Breast epithelium (tissue), 4 donors: ENCODE results near the gene MAN1A1. TPM values are rescaled to one million over a fixed set of nuclear protein-coding genes. Genes with fewer than 3 reads are reported as not detected.

Experiments
- DNase-seq, 2 donors: peaks; one replicate each; pipeline ENCODE4 v3.0.0-alpha.2; 2019; ENCODE audit warnings: low spot score in 2 of 2
- H3K27ac ChIP-seq, 2 donors: fragments of 200-600 bp; sonication (generic) in 1 of 2; one replicate each; pipeline ENCODE4 v1.5.1; 2016 to 2019; ENCODE audit warnings: mild to moderate bottlenecking in 1 of 2
- H3K27me3 ChIP-seq, 2 donors: fragments of 200-600 bp; sonication (generic) in 1 of 2; one replicate each; pipeline versions ENCODE4 v1.5.1 to v1.6.0; 2017 to 2019; ENCODE audit warnings: control low read depth in 1 of 2, mild to moderate bottlenecking in 1 of 2
- H3K36me3 ChIP-seq: fragments of 200-600 bp; one replicate; pipeline ENCODE4 v1.5.1; 2019
- H3K4me1 ChIP-seq, 2 donors: fragments of 200-600 bp; sonication (generic); one replicate each; pipeline ENCODE4 v1.5.1; 2016 to 2019; ENCODE audit warnings: control low read depth in 1 of 2
- H3K4me3 ChIP-seq, 3 donors: fragments of 200-600 bp; sonication (generic); 1 replicate in 2 of 3; 2 replicates in 1 of 3; pipeline ENCODE4 v1.5.1; 2016 to 2019; ENCODE audit warnings: mild to moderate bottlenecking in 3 of 3, moderate library complexity in 2 of 3
- H3K9me3 ChIP-seq, 2 donors: fragments of 200-600 bp; sonication (generic) in 1 of 2; one replicate each; pipeline ENCODE4 v1.5.1; 2016 to 2019; ENCODE audit warnings: control low read depth in 1 of 2
- CTCF ChIP-seq, 3 donors: fragments of 450-650 bp; IDR thresholded peaks; one replicate each; pipeline ENCODE4 v1.5.1; 2016 to 2017; ENCODE audit warnings: antibody characterized with exemption in 3 of 3, mild to moderate bottlenecking in 3 of 3, moderate library complexity in 3 of 3
- POLR2A ChIP-seq: fragments of 450-650 bp; IDR thresholded peaks from one replicate; pipeline ENCODE4 v1.6.1; 2016; ENCODE audit warnings: antibody characterized with exemption, mild to moderate bottlenecking, moderate library complexity
- POLR2AphosphoS5 ChIP-seq, 3 donors: sonication (generic); formaldehyde crosslinking; IDR thresholded peaks; one replicate each; pipeline ENCODE4 v1.6.1; 2017; ENCODE audit warnings: antibody characterized with exemption in 3 of 3
- intact Hi-C: fragments of 100-400 bp; cut with DNase I; formaldehyde crosslinking; loops from one replicate; pipeline ENCODE4 v1.15.1; 2023; ENCODE audit warnings: low total_unique reads
- total RNA-seq, 3 donors: library from RNA; depleted of rRNA; stranded (reverse); fragments of >200 nt; gene quantifications; one replicate each; pipeline ENCODE4 v1.1.0, GENCODE V29; 2016

The MAN1A1 gene
- total RNA-seq, 3 donors from 2014 or later: 81.2 to 481 (median 104) TPM

DNA sequence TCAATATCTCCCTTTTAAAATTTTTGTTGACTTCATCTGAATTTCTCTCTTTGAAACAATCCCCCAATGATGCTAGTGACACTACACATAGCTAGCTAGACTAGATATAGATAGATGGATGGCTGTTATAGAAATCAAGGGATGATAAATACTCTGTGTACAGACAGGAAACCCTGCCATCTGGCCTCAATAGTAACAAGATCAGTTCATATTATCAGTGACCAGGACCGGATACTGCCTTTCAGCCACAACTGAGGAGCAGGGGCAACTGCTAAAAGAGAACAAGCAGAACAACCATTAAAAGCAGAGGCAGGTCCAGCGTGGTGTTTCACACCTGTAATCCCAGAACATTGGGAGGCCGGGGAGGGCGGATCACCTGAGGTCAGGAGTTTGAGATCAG lies 152.8 kb downstream of the MAN1A1 start:
- no peaks in the 10 kb centered on the region for H3K36me3 ChIP-seq
- H3K4me1 ChIP-seq: no peaks in the 10 kb centered on the region
- no peak overlapping the region for H3K4me3 ChIP-seq
- intact Hi-C loops: no loop called here
- H3K9me3 ChIP-seq: no peaks in the 10 kb centered on the region
- no peak overlapping the region for H3K27ac ChIP-seq
- no peak for DNase-seq
- H3K27me3 ChIP-seq: no peaks in the 10 kb centered on the region
- TF ChIP-seq POLR2AphosphoS5 (IDR thresholded peaks at IDR 0.05) (no peak), CTCF (IDR thresholded peaks at IDR 0.05) (no peak), POLR2A (no peak)

GRCh38 chr6:119195848-119196247 lies 153.7 kb downstream of the MAN1A1 start:
- intact Hi-C loops: no loop called here
- Histone ChIP-seq H3K36me3 (no peaks in the 10 kb centered on the region), H3K27ac (no peak overlapping the region), H3K9me3 (no peaks in the 10 kb centered on the region), H3K4me3 (no peak overlapping the region), H3K4me1 (no peaks in the 10 kb centered on the region), H3K27me3 (no peaks in the 10 kb centered on the region)
- no peak for TF ChIP-seq CTCF (IDR thresholded peaks at IDR 0.05)
- TF ChIP-seq POLR2A: no peak
- TF ChIP-seq POLR2AphosphoS5 (IDR thresholded peaks at IDR 0.05): no peak
- no peak for DNase-seq

- H3K36me3 ChIP-seq: no peaks in the 10 kb centered on the region
- no peak for TF ChIP-seq POLR2AphosphoS5 (IDR thresholded peaks at IDR 0.05)
- no peak for TF ChIP-seq POLR2A
- no peak for TF ChIP-seq CTCF (IDR thresholded peaks at IDR 0.05)
- no peak for DNase-seq
- H3K4me1 ChIP-seq: no peaks in the 10 kb centered on the region
- H3K9me3 ChIP-seq: no peaks in the 10 kb centered on the region
- H3K27ac ChIP-seq: no peak overlapping the region
- H3K27me3 ChIP-seq: no peaks in the 10 kb centered on the region
- H3K4me3 ChIP-seq: no peak overlapping the region
- intact Hi-C loops: no loop called here
These were observed 154.4 kb downstream of the MAN1A1 start for GRCh38 chr6:119195204-119195603.

GRCh38 chr6:119193707-119194106 lies 155.9 kb downstream of the MAN1A1 start:
- no peak for DNase-seq
- Histone ChIP-seq H3K4me1 (no peaks in the 10 kb centered on the region), H3K9me3 (no peaks in the 10 kb centered on the region), H3K4me3 (no peak overlapping the region), H3K36me3 (no peaks in the 10 kb centered on the region), H3K27ac (no peak overlapping the region), H3K27me3 (no peaks in the 10 kb centered on the region)
- TF ChIP-seq POLR2A (no peak), CTCF (IDR thresholded peaks at IDR 0.05) (no peak), POLR2AphosphoS5 (IDR thresholded peaks at IDR 0.05) (no peak)
- intact Hi-C loops: no loop called here

DNA sequence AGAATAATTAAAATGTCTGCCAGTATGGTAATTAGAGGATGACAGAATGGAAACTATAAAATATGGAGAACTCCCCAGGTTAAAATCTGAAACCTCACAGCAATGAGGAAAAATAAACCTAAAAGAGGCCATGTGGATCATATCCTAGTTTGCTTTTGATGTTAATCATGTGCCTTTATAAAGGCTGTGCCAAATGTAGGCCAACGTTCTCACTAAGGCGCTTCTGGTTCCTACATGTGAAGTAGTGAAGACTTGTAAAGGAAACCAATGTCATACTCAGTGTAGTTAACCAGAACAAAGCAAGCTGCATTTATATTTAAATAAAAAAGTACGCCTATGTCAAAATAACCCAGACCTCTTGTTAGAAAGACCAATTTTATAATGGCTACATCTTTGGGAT lies 157.4 kb downstream of the MAN1A1 start:
- Histone ChIP-seq H3K9me3 (no peaks in the 10 kb centered on the region), H3K27me3 (no peaks in the 10 kb centered on the region), H3K36me3 (no peaks in the 10 kb centered on the region), H3K27ac (no peak overlapping the region), H3K4me3 (no peak overlapping the region), H3K4me1 (no peaks in the 10 kb centered on the region)
- no peak for DNase-seq
- intact Hi-C loops: no loop called here
- no peak for TF ChIP-seq POLR2AphosphoS5 (IDR thresholded peaks at IDR 0.05)

- Histone ChIP-seq H3K4me1 (no peaks in the 10 kb centered on the region), H3K4me3 (no peak overlapping the region), H3K9me3 (no peaks in the 10 kb centered on the region), H3K27me3 (no peaks in the 10 kb centered on the region), H3K27ac (no peak overlapping the region), H3K36me3 (no peaks in the 10 kb centered on the region)
- TF ChIP-seq CTCF (IDR thresholded peaks at IDR 0.05): no peak
- no peak for TF ChIP-seq POLR2A
- no peak for TF ChIP-seq POLR2AphosphoS5 (IDR thresholded peaks at IDR 0.05)
- no peak for DNase-seq
- intact Hi-C loops: no loop called here
These were observed 159.4 kb downstream of the MAN1A1 start for GRCh38 chr6:119190176-119190575.
